Fibroblast of the conjunctiva (primary cell): ENCODE results near the gene ODAPH.
A peak's percentile ranks its signal among the peaks of the same experiment; 100 is the strongest.

Source experiments
- DNase-seq: peaks from one replicate; pipeline ENCODE4 v3.0.0-alpha.2; 2010; ENCODE audit warnings: low read depth

ODAPH gene

DNA sequence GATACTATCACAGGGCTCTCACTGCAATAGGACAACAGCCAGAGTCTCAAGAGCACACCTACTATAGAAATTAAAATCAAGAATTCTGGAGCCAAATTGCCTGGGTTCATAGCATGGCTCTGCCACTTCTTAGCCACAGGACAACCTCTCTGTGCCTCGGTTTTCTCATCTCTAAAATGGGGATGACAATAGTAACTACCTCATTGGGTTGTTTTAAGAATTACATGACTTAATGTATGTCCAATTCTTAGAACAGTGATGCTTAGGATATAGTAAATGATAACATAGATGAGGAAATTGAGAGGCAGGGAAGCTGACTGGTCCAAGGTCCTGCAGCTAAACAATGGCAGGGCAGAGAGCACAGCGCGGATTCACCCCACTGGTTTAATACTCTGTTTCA lies 11.0 kb upstream of the ODAPH start:
- no peak for DNase-seq

DNA sequence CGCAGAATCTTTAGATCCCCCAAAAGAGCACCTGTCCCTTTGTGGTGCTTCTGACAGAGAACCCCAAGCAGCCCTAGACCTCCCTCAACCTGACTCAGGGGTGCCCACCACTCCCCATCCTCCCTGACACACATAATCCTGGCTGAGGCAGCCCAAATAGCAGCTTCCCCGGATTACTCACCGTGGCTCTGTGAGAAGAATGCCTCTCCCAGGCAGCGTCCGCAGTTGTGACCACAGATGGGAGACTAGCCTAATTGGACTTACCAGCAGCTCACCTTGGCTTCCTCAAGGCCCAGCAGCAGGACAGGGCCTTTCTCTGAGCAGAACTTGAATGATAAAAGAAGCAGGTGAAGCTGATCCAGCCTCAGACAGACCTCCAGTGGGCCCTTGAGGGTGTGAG lies 10.3 kb upstream of the ODAPH start:
- no peak for DNase-seq

DNA sequence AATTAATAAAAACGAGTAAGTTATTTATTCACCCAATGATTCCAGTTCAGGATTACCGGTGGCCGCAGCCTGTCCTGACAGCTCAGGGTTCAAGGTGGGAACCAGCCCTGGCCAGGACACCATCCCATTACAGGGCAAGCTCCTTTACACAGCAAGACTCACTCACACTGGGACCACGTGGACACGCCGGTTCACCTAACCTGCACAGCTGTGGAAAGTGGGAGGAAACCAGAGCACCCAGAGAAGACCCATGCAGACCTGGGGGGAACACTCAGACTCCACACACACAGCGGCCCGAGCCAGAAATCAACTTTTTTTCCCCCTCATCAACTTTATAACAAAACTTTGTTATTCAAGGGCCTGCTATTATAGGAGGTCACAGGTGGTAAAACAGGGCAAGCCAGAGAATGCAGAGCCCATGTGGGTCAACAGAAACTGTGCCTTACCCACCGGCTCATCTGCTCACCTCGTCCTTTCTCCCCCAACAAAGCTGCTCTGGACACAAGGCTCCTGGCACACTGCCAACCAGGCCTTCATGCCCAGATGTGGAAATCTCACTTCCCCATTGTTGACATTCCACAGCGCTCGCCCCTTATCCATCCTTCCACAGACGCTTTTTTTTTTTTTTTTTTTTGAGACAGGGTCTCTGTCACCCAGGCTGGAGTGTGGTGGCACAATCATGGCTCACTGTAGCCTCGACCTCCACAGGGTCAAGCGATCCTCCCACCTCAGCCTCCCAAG lies 8.0 kb upstream of the ODAPH start:
- peak; percentile 13 for DNase-seq

DNA sequence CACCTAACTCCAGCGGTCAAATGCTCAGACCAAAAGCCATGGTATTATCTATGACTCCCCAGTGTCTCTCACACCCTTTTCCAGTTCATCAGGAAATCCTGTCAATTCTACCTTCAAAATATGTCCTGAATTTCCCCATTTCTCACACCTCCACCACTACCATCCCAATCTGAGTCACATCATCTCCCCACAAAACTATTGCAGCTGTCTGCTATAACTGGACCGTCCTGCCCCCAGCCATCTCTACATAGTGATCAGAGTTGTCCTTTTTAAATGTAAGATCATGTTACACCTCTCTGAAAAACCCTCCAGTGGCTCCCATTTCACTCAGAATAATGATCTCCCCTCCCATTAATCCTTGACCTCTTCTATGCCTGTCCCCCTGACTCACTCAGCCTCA lies 6.8 kb upstream of the ODAPH start:
- DNase-seq: no peak

DNA sequence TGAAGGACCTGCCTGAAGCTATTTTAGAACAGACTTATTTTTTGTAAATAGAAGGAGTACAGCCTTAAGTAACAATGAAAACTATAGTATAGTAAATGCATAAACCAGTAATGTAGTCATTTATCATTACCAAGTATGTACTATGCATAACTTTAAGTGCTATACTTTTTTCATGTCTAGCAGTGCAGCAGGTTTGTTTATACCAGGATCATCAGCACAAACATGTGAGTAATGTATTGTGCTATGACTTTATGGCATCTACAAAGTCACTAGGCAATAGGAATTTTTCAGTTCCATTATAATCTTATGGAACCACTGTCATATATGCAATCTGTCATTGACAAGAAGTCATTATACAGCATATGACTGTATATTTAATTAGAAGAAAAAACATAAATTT lies 3.4 kb upstream of the ODAPH start:
- DNase-seq: no peak

DNA sequence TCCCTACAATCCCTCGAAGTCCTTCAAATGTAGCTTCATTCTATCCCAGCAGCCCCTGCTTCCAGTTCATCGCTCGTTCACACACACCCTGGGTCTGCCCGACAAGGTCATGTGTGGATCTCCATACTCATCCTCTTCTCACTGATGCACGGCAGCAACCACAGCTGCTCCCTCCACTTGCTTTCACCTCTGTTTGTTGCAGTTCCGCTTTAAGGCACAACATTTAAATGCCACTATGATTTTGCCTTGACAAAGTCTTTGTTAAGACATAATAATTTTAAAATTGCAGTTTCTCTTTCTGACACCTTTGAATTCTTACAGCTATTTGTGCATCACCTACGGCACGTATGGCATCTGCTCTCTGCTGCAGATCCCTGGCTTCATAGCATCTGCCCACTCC lies 1.8 kb downstream of the ODAPH start:
- no peak for DNase-seq

DNA sequence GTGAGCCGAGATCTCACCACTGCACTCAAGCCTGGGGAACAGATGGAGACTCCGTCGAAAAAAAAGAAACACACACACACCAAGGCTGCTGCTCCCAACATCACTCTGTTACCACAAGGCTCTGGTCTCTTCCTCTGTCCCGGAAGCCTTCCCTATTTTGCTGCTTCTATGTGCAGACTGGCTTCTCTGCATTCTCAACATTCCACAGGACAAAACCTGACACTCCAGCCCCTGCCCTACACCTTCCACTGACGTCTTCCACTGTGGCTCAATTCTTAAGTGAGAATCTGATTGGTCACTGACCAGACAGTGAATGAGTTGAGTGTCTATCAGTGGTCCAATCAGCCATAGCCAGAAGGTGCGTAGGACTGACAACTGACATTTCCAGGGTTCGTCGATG lies 5.9 kb downstream of the ODAPH start:
- DNase-seq: no peak

DNA sequence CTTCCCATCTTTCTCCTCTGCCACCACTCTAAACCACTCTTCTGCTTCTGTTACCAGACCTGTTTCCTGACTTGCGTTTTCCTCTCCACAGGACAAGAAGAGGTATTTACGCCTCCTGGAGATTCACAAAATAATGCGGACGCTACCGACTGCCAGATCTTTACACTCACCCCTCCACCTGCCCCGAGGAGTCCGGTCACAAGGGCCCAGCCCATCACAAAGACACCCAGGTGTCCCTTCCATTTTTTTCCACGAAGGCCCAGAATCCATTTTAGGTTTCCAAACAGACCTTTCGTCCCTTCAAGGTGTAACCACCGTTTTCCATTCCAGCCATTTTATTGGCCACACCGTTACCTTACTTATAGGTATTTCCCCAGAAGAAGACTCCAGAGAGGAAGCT lies 8.2 kb downstream of the ODAPH start:
- no peak for DNase-seq

DNA sequence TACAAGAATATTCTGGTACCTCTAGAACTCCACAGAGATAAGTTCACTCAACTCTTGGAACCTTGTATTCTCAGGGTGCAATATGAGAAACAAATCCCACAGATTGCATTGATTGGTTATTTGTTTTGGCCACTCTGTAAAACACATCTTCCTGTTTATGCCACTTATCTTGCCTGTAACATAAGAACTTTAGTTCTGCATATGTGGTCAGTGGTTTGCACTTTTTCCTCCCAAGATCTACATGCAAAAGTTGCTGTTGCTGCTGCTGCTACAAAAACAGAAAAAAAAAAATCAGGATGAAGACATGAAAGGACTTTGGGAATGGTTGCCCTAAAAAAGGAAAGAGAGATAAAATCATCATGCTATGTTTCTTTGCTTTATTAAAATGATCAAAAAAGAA lies 9.6 kb downstream of the ODAPH start:
- no peak for DNase-seq

DNA sequence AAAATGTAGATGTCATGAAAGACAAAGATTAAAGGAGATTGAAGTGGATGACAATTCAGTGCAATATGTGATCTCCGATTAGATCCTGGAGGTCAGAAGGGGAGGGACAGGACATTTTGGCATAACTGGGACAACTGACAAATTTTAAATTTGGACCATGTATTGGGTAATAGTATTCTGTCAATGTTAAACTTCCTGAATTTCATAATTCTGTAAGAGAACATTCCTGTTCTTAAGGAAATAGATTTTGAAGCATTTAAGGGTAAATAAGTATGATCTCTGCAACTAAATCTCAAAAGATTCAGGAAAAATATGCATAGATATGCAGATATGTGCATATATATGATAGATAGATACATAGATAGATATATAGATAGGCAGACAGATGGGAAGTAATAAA lies 11.0 kb downstream of the ODAPH start:
- no peak for DNase-seq

DNA sequence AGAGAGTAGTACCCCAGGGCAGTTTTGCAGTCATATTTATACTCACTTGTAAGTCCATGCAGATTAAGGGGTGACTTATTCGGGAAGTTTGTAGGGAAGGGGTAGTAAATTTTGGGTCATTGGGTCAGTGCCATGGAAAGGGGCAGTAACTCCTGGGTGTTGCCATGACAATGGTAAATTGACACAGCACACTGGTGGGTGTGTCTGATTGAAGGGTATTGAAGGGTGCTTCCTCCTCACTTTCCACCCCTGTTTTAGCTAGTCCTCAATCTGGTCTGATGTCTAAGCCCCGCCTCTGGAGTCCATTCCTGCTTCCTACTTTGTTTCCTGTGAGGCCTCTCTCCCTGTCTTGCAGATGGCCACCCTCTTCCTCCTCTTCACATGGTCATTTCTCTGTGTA lies 11.9 kb downstream of the ODAPH start:
- DNase-seq: no peak

DNA sequence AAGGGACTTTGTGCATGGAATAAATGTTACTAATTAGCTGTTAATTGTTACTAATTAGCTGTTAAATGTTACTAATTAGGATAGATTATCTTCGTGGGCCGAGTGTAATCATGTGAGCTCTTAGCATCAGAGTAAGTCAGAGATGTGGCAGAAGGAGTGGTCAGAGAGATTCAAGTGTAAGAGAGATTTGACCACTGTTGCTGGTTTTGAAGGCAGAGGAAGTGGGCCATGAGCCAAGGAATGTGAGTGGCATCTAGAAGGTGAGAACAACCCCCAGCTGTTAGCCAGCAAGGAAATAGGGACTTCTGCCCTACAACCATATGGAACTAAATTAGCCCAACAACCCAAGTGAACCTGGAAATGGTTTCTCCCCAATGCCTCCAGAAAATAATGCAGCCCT lies 28.2 kb downstream of the ODAPH start:
- no peak for DNase-seq

DNA sequence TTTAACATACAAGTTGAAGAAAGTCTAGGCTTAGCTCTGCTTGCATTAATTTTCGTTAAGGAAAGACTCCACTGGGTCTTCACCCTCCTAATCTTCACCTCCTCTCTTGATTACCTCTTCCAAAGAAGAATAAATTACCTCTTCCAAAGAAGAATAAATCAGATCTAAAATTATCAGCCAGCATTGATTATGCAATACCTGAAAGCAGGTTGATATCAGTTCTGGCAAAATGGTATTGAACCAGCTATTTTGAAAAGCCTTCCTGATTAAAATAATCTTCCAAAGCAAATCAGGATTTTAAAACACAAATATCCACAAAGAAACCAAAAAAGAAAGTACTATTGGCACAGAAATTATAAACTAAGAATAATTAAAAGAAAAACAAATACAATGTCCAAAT lies 37.5 kb downstream of the ODAPH start:
- DNase-seq: no peak

DNA sequence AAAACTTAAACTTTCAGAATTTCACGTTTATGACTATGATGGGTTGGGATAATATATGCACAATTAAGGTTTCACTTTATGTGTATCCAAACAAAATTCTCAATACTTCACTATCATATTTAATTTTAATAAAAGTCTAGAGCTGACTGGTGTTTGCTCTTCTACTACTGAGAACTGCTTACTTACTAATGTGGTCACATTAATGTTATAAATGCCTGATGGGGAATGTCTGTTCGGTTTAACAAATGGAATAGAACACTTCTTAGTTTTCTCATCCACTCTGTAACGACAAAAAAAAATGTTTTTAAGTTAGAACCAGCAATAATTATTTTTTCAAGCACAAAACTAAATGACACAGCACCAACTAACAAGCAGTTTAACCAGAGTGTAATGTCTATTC lies 40.2 kb downstream of the ODAPH start:
- no peak for DNase-seq

DNA sequence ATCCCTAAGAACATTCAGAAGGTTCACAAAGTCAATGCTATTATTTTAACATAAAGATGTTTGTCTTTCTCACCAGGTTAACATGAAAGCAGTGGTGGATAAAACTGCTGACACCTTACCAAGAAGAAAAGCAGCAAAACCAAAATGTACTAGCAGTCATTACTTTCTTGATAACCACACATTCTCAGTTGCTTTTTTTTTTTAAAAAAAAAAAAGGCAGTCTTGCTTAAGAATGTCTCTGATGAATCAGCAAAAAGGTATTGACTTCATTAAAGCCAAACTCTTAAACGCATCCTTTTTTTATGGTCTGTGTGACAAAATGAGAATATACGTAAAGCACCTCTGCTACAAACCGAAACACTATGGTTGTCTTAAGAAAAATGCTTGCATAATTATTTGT lies 42.5 kb downstream of the ODAPH start:
- no peak for DNase-seq

DNA sequence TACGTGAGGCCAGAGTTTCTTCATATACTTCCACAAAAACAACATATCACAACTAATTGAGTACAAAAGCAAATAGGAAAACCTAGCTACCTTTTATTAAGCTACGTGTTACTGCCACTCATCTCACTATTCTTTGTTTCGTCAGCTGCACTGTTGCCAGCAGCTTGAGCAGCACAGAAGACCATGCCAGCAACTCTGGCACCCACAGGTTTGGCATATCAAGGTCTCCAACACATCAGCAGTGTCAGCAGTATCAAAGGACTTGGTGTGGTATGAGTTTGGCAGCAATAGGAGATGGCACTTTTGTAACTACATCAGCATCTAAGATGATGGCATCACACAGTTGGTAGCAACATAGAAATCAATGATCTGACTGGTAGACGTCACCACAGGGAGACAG lies 43.8 kb downstream of the ODAPH start:
- DNase-seq: no peak

DNA sequence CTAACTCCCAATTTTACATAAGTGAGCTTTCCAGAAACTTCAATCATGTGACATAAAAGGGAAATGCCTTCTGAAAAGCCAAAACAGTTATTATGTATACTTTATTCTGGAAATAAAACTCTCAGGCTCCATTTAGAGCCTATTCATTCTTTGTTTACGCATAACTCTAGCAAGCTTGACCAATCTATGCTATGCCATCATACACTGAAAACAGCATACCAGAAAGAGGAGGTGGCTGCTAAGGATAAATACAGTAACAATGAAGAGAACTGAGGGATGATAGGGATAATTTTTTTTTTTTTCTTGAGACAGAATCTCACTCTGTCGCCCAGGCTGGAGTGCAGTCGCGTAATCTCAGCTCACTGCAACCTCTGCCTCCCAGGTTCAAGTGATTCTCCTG lies 50.1 kb downstream of the ODAPH start:
- no peak for DNase-seq

DNA sequence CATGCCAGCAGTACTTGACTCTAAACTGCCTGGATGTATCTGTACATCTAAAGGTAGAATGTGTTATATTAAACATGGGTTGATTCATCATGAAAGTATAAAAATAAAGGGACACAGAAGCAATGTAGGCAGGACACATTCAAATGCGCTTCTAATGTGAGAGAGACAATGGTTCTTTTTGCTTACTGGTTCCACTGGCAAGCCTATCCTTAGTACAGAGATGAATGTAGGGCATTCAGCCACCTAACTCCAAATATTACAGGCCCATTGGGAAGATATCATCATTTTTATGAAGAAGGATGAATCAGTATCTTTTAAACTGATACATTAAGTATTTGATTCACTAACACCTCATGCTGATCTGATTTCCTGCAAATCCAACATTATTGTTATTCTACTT lies 56.4 kb downstream of the ODAPH start:
- DNase-seq: no peak
